NCI-H510A treated with DMSO at 0.1 percent for 48 hours (cell line): ENCODE results near the gene FLRT2.

Experiments
- DNase-seq: peaks from one replicate; lab custom pipeline; 2025; lab: John Stamatoyannopoulos, UW

The FLRT2 gene

DNA sequence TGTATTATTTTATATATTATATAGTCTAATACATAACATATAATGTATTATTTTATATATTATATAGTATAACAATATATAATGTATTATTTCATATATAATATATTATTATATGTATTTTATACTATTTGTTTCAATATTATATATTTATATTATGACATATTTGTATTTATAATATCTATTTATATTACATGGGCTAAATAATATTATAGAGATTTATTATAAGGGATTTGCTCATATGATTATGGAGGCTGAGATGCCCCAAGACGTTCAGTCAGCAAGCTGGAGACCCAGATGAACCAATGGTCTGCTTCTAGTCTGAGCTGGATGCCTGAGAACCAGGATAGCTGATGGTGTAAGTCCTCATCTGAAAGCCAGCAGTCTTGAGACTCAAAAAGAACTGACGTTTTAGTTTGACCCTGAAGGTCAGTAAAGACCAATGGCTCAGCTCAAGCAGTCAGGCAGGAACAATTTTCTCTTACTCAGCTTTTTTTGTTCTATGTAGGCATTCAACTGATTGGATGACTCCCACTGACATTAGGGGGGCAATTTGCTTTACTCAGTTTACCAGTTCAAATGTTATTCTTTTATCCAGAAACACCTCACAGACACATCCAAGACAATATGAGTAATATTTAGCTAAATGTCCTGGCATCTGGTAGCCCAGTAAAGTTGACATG, 130.4 kb downstream of the FLRT2 start:
- DNase-seq = no peak

DNA sequence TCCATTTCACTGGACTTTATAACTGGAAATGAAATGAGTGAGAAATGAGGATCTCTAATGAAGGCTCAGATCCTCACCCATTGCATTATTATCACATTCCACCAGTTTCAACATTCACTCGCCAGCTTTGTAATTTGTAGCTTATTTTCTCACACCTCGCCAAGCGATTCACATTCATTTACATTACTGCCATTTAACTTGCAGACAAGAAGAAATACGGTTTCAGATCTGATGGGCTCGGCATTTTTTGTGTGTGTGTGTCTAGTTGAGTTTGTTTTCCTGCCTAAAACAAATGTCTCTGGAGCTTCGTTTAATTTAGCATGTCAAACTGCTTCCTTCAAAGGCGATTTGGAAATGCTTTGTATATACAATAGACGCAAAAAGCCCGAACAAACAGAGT, 132.2 kb downstream of the FLRT2 start:
- DNase-seq = no peak

DNA sequence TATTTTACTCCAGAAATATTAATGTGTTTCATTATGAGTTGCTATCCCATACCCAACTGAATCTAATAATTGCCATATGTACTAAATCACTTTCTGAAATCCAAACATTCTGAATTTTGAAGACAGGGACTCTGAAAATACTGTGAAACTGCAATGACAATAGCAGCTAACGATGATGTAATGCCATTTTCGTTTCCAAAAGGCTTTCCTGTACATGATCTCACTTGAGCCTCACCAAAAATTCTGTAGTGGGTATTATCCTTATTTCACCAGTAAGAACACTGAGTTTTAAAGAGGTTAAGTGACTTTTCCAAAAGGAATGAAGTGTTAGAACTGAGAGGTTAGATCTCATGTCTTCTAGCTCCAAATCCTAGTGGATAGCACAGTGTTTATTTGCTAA, 133.3 kb downstream of the FLRT2 start:
- DNase-seq = no peak

DNA sequence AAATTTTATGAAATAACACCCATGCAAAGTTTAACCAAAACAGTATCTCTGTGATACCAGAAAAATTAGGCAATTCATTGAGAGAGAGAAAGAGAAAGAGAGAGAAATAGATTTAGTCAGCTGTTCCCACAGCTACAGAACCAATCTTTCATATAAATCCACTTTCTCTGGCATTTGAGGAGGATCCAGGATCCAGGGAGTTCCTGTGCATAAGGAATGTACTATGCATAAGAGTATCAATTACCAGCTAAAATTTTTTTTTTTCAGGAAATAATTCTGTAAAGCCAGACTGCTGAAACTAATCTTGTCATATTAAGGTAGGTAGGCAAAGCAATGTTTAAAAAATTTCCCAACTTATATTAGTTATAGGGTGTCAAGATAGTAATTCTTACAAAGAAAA, 133.7 kb downstream of the FLRT2 start:
- no peak for DNase-seq

DNA sequence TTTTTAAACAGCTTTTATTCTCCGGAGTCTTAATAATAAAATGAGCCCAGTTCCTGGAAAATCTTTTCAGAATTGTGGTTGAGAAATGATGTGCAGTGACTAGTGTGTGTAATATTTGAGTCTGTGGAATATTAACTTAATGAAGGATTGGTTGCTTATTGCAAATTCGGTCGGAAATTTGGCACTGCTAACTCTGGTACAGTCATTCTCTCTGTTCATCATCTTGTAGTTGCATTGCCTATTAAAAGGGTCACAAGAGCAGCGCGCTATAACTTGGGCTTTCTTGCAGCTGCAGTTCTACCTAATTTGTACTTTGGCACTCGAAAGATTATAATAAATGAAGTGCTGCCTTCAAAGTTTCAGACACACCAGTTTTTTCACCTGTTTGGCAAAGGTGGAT, 146.0 kb downstream of the FLRT2 start:
- DNase-seq = no peak

DNA sequence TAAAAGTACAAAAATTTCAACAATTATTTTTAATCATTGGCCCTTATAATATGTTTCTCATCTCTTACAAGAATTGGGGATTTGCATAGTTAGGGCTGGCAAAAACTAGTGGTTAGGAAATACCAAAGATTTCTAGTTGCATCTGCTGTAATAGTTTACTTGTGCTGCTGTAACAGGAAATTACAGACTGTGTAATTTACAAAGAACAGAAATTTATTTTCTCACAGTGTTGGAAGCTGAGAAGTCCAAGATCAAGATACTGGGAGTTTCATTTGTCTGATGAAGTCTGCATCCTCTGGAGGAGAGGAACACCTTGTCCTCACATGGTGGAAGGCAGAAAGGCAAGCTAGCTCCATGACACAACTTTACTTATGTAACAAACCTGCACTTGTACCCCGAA, 157.0 kb downstream of the FLRT2 start:
- DNase-seq = no peak

DNA sequence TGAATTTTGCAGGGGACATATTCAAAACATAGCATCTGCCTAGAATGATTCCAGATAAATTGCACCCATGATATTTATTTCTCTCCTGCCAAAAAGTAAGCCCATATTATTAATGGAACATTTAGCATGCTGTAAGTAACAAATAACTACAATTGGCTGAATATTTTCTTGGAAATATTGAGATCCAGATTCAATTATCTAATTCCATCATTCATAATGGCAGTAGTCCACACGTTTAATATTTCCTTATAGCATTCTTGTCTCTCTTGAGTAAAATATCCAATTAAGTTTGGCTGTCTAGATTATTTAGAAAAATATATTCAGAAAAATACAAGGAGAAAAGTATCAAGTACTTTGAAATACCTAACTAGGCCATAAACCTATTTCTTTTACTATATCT, 157.5 kb downstream of the FLRT2 start:
- DNase-seq = no peak

DNA sequence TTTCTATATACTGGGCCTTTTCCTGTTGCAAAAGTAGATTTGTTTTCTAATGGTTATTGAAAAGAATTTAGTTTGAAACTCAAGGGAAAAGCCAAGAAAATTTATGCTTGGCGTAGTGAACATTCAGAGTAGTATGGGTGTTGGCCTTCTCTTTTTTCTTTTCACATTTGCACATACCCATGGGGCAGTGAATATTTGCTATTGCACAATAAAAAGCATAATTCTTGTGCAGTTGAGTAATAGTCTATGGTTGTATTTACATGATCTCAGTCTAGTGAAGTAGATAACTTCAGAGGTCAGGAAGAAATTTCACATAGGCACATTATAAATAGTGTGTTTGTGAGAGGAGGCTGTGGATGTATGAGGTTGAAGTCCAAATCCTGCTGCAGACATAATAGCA, 158.1 kb downstream of the FLRT2 start:
- no peak for DNase-seq

DNA sequence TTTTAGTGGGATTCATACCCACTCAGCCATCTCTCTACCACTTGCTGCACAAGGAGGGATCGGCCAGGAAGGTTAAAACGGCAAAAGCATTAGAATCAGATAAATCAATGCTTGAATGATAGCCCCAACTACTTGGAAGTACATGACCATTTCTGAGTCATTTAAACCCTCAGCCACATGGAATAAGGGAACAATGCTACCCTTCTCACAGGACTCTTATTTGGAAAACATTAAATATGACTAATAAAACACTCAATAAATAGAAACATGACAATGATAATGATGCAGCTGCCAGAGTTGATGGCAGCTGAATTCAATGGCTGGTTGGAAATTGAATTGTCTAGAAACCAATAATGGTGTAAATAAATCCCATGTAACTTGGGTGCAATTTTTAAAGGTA, 165.4 kb downstream of the FLRT2 start:
- no peak for DNase-seq

DNA sequence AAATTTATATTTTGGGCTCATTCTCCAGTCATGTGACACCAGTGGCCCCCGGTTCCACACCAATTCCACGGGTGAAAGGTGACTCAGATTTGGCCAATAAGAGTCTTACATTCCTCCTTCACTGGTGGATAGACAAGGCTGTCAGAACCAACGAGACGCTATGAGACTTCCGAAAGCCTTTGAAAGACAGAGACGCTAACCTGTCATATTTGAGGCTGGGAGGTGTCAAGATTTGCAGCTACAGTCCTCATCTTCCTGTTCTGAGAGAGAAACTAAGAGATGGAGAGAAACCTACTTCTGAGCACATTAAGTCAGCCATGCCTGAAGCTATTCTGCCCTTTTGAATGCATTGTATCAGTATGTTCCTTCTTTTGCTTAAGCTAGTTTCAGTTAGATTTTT, 171.2 kb downstream of the FLRT2 start:
- no peak for DNase-seq

DNA sequence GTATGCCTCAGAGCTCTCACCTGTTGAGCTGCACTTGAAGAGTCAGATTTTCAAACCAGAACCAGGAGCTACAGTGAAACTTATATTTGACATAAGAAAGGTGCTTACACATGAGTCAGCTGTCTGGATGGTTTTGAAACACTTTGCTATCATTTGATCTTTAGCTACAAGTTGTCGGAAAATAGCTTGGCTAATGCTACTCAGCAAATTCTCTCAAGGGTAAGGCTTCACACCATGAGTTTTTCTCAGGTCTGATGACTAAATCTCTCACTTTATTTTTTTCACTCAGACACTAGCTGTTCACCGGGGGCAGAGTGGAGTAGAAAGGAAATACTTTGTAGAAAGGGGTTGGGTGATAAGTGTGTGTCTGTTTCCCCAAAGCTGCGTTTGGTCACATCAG, 171.8 kb downstream of the FLRT2 start:
- DNase-seq = no peak

DNA sequence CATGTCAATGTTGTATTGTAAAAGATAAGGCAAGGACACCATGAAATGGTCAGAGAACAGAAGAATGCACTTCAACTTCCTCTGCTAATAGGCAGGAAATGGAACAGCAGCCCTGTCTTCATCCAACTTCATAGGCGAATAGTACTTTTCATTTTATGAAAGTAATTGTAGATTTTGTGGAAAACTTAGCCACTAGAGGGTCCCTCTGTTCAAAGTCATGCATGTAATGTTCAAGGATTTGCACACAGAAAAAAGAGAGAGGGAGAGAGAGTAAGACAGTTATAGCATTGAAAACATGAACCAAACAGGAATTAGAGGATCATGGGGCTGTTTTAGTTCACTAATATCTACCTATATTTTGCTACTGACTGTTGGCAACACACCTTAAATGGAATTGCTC, 172.2 kb downstream of the FLRT2 start:
- no peak for DNase-seq

DNA sequence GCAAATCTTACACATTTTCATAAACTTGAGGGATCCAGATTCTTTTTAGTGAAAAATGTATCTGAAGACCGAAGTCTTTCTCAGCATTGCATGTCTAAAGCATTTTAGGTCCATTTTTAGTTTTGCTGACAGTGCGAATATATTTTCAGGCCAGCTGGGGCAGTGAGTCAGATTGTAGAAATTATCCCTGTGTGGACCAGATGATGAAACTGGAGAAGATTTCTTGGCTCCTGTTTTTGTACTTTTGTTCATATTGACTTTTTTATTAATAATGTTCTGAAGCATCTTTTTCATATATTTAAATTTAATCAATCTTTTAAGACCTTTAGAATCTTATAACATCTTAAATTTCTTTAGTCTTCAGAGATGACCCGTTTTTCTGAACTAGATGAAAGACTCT, 173.1 kb downstream of the FLRT2 start:
- DNase-seq = no peak
